Subcutaneous adipose tissue (tissue), 4 donors: ENCODE results near the gene PRR7. TPM values are rescaled to one million over a fixed set of nuclear protein-coding genes. Genes with fewer than 3 reads are reported as not detected.

Source experiments
- total RNA-seq, 4 donors: library from RNA; depleted of rRNA; stranded (reverse); fragments of >200 nt; gene quantifications; one replicate each; pipeline ENCODE4 v1.1.0, GENCODE V29; 2016
- TF ChIP-seq, protein P1 (sequence below): fragments of 450-650 bp; IDR thresholded peaks from one replicate; pipeline ENCODE4 v1.5.1; 2016; ENCODE audit warnings: low read depth, mild to moderate bottlenecking, control low read depth, antibody characterized with exemption, moderate library complexity

The PRR7 gene
- total RNA-seq, 4 donors from 2014 or later = 0.44 to 1.4 (median 0.90) TPM

DNA sequence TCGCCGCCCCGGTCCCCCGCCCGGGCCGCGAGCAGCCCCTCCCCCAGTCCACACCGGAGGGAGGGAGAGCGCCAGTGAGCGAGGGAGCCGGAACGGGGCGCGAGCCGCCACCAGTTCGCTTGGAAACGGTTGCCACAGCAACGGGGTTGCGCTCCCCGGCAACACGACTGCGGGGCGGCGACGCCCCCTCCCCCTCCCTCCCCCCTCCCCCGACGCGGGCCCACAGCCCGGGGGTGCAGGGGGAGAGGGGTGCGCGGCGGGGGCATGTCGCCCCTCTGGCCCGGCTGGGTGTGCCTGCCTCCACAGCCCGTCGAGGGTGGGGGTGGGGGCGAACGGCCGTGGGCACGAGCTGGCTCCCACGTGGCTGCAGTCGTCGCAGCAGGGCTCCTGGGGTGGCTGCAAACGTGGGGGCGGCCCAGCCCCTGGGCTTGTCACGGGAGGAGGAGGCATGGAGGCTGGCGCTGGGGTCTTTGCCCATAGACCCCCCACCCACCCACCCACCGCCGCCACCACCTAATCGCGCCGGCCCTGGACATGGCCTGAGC, 524 bp downstream of the PRR7 start:
- TF ChIP-seq, protein P1, sequence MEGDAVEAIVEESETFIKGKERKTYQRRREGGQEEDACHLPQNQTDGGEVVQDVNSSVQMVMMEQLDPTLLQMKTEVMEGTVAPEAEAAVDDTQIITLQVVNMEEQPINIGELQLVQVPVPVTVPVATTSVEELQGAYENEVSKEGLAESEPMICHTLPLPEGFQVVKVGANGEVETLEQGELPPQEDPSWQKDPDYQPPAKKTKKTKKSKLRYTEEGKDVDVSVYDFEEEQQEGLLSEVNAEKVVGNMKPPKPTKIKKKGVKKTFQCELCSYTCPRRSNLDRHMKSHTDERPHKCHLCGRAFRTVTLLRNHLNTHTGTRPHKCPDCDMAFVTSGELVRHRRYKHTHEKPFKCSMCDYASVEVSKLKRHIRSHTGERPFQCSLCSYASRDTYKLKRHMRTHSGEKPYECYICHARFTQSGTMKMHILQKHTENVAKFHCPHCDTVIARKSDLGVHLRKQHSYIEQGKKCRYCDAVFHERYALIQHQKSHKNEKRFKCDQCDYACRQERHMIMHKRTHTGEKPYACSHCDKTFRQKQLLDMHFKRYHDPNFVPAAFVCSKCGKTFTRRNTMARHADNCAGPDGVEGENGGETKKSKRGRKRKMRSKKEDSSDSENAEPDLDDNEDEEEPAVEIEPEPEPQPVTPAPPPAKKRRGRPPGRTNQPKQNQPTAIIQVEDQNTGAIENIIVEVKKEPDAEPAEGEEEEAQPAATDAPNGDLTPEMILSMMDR = no peak

DNA sequence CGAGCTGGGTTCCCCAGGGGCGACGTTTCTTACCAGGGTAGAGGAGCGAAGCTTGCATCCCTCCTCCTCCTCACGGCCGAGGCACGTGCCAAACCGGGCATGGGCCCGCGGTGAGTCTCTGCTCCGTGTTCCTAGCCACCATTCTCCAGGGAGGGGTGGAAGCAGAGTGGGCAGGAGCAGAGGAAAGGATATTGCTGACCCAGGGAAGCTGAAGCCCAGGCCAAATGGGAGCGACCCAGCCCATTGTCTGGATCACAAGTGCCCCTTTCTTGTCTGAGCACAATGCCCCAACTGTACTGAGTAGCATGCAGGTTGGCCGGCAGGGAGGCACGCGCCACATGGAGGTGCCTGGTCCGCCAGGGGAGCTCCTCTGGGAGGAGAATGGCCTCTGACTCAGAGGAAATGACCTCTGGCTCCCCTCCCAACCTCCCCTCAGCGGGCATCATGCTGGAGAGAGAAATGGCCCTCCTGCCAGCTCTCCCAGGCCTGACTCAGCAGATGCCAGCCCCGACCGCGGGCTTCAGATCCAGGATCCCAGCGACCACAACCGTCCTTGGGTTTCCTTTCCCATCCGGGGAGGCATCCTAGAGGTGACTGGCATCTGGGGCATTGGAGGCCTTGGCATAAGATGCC, 1.1 kb downstream of the PRR7 start:
- TF ChIP-seq, protein P1 = no peak

DNA sequence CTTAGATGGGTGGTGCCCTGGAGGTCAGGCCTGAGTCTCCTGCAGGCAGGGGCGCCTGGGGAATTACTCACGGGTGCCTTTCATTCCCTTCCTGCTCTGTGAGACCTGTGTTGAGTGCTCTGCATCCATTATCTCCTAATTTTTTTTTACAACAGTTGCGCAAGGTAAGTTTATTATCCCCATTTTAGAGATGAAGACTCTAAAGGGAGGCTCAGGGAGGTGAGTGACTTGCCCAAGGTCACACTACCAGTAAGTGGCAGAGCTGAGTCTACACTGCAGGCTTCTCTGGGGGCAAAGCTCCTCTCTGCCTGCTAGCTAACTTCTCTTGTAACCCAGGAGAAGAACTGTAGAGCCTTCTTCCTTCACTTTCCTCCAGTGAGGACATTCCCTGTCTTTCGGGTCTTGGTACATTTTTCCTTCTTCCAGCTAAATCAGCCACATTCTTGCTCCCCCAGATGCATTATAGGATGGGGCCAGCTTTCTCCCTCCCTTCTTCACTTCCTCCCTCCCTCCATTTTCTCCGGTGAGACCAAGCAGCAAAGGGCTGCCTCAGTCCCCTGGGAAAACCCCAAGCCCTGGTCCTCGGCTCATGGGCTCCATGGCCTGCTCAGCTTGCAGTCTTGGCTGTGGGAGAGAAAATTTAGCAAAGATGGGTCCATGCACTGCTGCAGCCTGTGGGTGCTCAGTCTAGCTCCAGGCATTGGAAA, 1.8 kb downstream of the PRR7 start:
- TF ChIP-seq, protein P1 = no peak

DNA sequence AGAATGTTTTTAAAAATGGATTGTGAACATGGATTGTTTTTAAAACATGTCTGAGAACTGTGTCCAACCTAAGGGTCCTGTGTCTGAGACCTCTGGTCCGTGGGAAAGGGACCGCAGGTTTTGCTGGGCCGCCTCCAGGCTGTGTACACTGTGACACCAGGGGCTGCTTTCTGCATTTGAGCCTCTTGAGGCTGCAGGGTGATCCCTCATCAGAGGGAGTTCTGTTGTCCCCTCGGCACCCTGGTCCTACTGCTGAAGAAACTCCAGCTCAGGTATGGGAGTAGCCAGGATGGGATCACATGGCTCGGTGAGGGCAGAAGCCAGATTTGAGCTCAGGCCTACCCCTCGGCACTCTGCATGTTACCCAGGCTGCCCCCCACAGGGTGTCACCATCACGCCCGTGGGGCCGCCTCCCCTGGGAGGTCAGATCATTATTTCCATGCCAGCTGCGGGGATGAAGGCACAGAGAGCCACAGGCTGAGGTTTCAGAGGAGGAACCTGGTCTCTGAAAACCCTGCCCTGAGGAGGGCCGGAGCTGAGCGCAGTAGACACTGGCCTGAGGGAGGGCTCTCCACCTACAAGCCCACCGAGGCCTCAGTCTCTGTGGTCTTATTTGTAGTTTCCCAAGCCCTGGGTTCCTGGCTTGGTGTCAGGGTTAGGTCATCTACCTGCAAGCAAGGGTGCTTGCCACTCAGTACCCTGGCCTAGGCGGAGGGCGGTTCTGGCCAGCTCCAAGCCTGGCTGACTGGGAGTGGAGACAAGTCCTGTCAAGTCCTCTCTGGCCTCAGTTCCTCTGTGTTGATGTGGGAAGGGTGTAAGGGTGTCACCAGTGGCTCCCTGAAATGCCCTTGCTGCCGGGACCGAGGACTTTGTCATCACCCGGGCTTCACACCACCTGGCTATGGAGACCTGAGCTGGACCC, 2.8 kb downstream of the PRR7 start:
- TF ChIP-seq, protein P1 = no peak

DNA sequence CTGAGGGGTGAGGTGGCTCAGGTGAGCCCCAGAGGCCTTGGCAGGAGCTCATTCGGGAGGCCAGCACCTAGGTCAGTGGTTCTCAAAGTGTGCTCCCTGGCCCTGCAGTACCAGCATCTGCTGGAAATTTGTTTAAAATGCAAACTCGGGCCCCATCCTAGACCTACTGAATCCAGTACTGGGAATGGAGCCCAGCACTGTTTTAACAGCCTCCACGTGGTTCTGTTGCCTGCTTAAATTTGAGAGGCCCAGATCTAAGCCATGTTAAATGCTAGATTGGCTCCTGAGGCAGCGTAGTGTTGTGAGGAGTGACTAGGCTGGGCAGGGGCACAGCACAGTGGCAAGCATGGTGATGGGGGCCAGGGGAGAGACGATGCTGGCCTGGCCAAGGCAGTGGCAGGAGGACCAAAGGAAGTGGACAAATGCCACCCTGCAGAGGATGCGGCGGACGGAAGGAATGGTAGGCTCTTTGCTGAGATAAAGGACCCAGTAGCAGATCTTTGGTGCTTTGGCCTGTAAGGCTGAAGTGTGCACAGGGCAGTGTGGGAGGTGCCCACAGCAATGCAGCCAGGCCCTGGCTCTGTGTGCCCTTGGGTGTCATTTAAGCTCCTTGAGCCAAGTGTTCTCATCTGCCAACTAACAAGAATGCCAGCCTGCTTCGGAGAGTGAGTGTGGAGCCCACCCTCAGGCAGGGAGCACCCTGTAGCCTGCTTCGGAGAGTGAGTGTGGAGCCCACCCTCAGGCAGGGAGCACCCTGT, 4.2 kb downstream of the PRR7 start:
- TF ChIP-seq, protein P1 = no peak

DNA sequence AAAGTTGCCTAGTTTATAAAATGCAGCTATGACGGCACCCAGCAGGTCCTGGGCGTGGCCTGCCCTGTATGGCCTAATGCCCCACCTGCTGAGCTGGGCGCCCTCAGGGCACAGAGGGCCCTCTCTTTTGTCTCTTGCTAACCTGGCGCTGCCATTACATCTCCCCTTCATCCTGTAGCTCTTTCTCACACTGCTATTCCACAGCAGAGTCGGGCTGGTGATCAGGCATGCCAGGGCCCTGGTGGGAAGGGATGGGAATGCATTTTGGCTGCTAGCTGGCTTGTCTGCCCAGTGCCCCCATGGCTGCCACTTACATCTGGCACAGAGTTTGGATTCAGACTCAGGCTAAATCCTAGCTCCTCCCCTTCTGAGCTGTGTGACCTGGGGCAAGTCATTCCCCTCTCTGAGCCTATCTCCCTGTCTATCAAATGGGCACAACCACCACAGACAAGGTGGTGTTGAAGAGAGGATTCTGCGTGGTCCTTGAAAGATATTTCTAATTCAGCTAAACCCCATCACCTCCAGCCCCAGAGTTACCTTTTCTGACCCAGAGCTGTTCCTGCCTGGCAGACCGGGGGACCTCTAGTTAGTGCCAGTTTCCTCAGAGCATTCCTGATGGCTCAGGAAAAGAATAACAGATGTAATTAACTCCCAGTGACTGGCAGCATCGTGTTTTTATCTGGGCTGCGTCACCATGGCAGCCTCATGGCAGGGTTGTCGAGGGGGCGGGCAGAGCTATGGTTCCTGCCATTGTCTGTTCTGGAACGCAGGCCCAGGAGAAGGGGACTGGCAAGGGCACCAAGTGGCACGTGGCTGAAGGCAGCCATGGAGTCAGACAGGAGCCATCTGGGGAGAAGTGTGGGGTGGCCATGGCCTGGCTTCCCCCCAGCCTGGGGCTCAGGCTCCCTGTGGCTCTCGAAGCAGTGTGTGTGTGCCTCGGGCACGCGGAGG, 6.3 kb downstream of the PRR7 start:
- TF ChIP-seq, protein P1 = no peak
